AG04450 (cell line): ENCODE results near the gene PPM1L. TPM values are rescaled to one million over a fixed set of nuclear protein-coding genes. Genes with fewer than 3 reads are reported as not detected.
"Not testable (repeated sequence)": the region's sequence is repeated elsewhere in the genome, so short reads cannot be mapped to it uniquely, and the experiment has no call there.

Experiments
- CTCF ChIA-PET: fragments of 300-600, 350-600 bp; formaldehyde crosslinking; extraction: SDS; loops from one replicate; lab custom pipeline; 2022; ENCODE audit warnings: antibody characterized with exemption, inconsistent platforms; lab: Charles Lee
- POLR2A ChIA-PET: fragments of 350-600 bp; formaldehyde crosslinking; extraction: SDS; loops from one replicate; lab custom pipeline; 2021; ENCODE audit warnings: antibody characterized with exemption, inconsistent platforms; lab: Yijun Ruan, JAX
- DNase-seq: peaks from one replicate; pipeline ENCODE4 v3.0.0-alpha.2; 2011; ENCODE audit warnings: low read depth, low spot score
- H3K27ac ChIP-seq: one replicate; pipeline ENCODE4 v1.5.1; 2012; ENCODE audit warnings: low read depth, low read length, control low read depth
- H3K27me3 ChIP-seq: one replicate; pipeline ENCODE4 v1.6.0; 2012; ENCODE audit warnings: low read length; ENCODE audit not compliant: control insufficient read depth, insufficient read depth
- H3K4me3 ChIP-seq: 2 replicates; pipeline ENCODE4 v1.5.1; 2011; ENCODE audit warnings: mild to moderate bottlenecking, low read depth, low read length, control low read depth
- H3K9me3 ChIP-seq: 2 replicates; pipeline ENCODE4 v1.5.1; 2012; ENCODE audit warnings: low read length; ENCODE audit not compliant: control insufficient read depth, insufficient read depth
- polyA plus RNA-seq: library from polyadenylated mRNA; depleted of rRNA; stranded (reverse); fragments of >200 nt; gene quantifications from 2 replicates; pipeline ENCODE4 v1.2.3, GENCODE V29; 2011
- TF ChIP-seq, protein P1 (sequence below): IDR thresholded peaks from 2 replicates; pipeline ENCODE4 v1.5.1; 2011; ENCODE audit warnings: low read depth, low read length, control low read depth, inconsistent platforms

Gene PPM1L
- polyA plus RNA-seq, 1 experiment: 0.33 TPM

DNA sequence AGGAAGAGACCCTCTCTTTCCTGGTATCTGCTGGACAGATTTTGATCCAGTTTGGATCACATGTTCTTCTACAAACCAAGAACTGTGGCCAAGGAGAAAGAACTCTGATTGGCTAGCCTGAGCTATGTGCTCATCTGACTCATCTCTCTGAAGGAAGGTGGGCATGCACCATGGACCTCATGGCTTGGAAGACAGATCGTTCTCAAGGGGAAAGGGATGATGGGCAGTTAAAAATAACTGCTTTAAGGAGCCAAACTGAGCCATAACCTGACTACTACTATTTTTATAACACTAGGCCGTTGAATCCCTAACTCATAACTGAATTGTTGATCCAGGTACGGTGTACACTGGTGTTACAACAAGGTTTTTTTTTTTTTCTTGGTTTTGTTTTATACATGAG, 236.7 kb downstream of the PPM1L start:
- ChIA-PET CTCF (no interaction called here), POLR2A (no interaction called here)
- Histone ChIP-seq H3K9me3 (no peaks in the 10 kb centered on the region), H3K27ac (no peak overlapping the region), H3K4me3 (no peak overlapping the region), H3K27me3 (no peaks in the 10 kb centered on the region)
- TF ChIP-seq, protein P1, sequence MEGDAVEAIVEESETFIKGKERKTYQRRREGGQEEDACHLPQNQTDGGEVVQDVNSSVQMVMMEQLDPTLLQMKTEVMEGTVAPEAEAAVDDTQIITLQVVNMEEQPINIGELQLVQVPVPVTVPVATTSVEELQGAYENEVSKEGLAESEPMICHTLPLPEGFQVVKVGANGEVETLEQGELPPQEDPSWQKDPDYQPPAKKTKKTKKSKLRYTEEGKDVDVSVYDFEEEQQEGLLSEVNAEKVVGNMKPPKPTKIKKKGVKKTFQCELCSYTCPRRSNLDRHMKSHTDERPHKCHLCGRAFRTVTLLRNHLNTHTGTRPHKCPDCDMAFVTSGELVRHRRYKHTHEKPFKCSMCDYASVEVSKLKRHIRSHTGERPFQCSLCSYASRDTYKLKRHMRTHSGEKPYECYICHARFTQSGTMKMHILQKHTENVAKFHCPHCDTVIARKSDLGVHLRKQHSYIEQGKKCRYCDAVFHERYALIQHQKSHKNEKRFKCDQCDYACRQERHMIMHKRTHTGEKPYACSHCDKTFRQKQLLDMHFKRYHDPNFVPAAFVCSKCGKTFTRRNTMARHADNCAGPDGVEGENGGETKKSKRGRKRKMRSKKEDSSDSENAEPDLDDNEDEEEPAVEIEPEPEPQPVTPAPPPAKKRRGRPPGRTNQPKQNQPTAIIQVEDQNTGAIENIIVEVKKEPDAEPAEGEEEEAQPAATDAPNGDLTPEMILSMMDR: no peak
- DNase-seq: no peak

DNA sequence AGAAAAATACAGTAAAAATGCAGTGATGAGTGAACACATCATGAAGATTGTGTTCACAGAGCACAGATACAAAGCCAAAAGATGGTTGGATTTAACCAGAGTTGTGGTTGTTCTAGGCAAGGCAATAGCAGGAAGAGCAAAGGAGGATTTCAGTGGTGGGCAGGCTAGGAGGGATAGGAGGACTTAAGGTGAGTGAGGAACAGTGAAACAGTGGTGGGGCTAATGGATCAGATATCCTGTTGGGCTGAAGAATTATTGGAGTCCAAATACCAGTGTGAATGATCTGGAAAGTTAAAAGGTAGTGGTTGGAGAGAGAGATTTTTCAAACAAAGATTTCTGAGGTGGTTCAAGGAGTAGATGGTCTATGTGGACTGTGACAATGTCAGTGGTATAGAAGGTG, 240.8 kb downstream of the PPM1L start:
- H3K9me3 ChIP-seq: no peaks in the 10 kb centered on the region
- ChIA-PET POLR2A (no interaction called here), CTCF (no interaction called here)
- TF ChIP-seq, protein P1: no peak
- no peak overlapping the region for H3K4me3 ChIP-seq
- no peaks in the 10 kb centered on the region for H3K27me3 ChIP-seq
- no peak overlapping the region for H3K27ac ChIP-seq
- DNase-seq: no peak

DNA sequence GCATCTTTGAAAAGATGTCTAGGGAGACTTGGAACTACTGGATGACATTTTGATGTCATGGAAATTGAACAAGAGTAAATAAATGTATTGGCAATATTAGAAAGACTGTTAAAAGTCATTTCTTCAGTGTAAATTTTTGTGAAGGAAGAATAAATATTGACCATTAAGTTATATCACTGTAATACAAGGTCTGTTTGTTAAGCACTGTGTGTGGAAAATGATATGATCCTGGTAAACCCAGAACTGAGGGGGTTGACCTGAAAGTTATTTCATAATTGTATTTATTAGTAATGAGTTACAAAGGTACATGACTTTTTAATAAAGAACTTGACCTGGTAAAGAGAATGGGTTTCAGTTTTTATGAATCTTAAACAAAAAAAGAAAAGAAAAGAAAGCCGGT, 242.6 kb downstream of the PPM1L start:
- H3K9me3 ChIP-seq: no peaks in the 10 kb centered on the region
- H3K27ac ChIP-seq: no peak overlapping the region
- no peak for DNase-seq
- H3K4me3 ChIP-seq: no peak overlapping the region
- no peaks in the 10 kb centered on the region for H3K27me3 ChIP-seq
- TF ChIP-seq, protein P1: no peak
- ChIA-PET POLR2A (no interaction called here), CTCF (no interaction called here)

DNA sequence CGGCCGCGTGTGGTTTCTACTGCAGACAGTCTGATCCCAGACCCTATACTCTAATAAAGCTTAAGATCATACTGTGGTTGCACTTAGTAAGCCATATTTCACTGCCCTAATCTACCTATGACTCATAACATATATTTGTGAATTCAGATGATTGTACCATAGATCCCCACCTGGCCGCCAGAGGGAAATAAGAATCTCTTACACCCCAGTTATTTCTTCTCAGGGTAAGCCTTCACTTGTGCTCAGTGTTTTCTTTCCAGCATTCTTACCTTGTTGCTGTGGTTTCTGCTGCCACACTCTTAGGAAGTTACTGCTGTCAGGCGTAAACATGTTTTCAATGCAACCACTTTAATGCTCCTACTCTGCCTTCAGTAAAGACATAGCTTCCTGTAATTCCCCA, 243.2 kb downstream of the PPM1L start:
- ChIA-PET CTCF (no interaction called here), POLR2A (no interaction called here)
- DNase-seq: no peak
- Histone ChIP-seq H3K9me3 (no peaks in the 10 kb centered on the region), H3K27me3 (no peaks in the 10 kb centered on the region), H3K27ac (no peak overlapping the region), H3K4me3 (no peak overlapping the region)
- TF ChIP-seq, protein P1: no peak

DNA sequence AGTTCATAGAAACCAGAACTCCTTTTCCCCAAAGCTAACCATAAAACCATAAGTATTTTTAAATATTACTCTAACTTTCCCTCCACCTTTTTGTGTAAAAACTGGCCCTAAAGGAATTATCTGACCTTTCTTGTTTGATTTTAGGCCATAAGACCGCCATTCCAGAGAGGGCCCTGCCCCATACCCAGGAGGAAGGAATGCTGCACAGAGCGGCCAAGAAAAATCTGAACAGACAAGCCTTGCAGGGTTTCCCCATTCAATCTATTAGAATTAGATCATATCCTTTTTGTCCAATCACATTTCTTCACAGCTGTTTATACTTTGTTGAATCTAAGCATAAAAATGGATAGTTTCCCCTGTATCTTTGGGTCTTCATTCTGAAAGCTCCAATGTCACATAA, 252.1 kb downstream of the PPM1L start:
- POLR2A ChIA-PET: no interaction called here
- no peaks in the 10 kb centered on the region for H3K9me3 ChIP-seq
- TF ChIP-seq, protein P1: no peak

DNA sequence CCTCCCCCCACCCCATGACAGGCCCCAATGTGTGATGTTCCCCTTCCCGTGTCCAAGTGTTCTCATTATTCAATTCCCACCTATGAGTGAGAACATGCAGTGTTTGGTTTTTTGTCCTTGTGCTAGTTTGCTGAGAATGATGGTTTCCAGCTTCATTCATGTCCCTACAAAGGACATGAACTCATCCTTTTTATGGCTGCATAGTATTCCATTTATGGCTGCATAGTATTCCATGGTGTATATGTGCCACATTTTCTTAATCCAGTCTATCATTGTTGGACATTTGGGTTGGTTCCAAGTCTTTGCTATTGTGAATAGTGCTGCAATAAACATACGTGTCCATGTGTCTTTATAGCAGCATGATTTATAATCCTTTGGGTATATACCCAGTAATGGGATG, 254.1 kb downstream of the PPM1L start:
- DNase-seq, CTCF ChIA-PET, H3K27me3 ChIP-seq, POLR2A ChIA-PET, H3K9me3 ChIP-seq, H3K27ac ChIP-seq, H3K4me3 ChIP-seq: not testable (repeated sequence)

More for the DNA sequence above, 252.1 kb downstream of the PPM1L start:
- H3K27ac ChIP-seq: no peak overlapping the region
- H3K4me3 ChIP-seq: no peak overlapping the region
- CTCF ChIA-PET: no interaction called here
- DNase-seq: no peak
- H3K27me3 ChIP-seq: no peaks in the 10 kb centered on the region
